ENCODE measurements around the gene RCAN1.
A peak's percentile ranks its signal among the peaks of the same experiment; 100 is the strongest.

Gene RCAN1

DNA sequence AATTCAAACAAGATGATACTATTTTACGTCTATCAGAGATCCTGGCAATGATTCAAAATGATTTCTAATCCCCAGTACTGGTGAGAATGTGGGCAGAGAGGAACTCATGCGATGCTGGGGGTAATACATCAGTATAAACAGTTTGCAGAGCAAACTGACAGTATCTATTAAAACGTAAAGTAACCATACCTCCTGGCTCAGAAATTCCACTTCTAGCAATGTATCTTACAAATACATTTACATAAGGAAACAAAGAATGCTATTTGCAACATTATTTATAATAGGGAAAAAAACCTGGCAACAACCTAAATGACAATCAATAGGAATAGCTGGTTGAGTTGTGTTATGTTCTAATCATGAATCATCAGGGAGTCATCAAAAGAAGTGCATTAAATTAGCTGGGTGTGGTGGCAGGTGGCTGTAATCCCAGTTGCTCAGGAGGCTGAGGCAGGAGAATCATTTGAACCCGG is 15.9 kb downstream of the RCAN1 start:
- peak; percentile 21 for DNase-seq

DNA sequence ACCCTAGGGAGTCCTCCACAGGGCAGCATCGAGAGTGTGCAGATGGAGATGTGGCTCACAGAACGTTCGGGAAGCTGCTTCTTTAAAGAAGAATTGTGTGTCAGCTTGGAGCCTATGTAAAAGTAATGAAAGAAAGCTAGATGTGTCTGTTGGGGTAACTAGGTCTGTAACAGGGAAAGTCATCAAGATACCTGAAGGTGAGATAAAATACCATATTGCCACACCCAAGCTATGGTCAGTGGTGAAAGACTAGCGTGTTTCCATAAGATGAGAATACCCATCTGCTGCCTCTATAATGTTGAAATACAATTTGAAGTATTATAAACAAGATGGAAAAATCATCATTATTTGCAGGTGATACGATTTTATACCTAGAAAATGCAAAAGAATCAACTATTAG is 17.5 kb downstream of the RCAN1 start:
- DNase-seq = no peak

DNA sequence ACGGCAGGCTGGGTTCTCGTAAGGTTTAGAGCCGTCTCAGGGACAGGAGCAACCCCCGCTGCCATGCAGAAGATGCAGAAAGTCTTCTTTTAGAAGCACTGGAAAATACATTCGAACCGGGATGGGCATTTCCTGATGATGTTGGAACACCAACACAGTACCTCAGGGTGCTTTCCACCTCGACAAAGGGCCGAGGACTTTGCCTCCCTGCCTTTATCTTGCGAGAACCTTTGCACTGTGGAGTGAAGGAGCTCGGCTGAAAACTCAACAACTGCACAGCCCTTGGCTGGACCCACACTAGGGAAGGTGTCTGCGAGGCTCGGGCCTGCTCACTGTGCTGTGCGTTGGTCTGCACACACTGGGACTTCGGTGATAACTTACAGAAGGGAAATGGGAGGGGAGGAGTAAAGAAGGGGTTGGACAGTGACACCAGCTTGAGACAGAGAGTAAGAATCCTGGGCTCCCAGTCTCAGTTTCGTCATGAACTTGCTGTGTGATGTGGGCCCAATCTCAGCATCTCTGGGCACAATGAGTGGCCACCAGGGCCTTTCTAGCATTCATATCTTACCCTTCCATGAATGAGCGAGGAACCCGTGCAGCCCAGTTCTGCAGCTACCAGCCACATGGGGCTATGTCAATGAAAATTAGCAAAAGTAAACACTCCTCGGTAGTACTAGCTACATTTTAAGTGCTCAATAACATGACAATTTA is 18.2 kb downstream of the RCAN1 start:
- DNase-seq = no peak

DNA sequence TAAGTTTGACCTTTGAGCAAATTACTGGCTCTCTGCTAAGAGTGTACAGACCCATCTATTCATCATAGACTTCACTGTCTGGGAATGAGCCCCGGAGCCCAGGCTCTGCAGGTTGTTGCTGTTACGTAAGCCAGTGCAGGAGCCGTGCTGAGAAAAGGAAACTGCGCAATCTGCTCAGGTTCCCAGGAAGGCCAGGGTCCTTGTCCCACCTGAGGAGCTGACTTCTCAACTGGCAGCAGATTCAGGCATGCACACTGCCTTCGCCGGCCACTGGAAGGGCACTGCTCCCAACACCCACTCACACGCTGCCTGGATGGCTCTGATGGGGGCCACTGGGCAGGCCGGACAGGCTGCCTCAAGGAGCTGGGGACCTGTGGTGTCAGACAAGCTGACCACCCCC is 19.5 kb downstream of the RCAN1 start:
- no peak for DNase-seq

DNA sequence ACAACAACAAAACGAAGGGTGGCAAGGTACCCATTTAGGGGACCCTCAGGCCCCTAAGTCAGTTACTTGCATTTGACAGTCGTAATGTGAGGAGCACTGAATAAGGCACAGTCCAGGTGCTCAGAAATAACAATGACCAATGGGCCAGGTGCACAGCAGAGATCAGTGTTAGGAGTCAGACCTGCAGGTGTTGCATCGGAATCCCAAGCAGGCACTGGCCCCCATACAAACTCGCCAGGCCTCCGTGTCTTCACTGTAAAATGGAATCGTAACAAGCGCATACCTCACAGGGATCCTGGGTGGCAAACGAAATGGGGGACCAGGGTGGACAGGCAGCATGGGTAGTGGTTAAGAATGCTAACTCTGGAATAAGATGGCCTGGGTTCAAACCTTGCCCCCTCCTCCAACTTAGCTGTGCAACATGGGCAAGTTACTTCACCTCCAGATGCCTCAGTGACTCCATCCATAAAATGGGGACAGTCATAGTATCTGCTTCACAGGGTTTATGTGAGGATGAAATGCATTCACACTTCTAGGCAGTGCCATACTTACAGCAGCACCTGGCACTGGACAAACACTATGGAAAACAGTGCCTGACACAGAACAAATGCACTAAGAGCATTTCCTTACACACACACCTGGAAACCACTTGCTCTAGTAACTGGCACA is 20.2 kb downstream of the RCAN1 start:
- no peak for DNase-seq

- DNase-seq = no peak
Observed at GRCh38 chr21:34593954-34594531, 20.9 kb downstream of the RCAN1 start.

DNA sequence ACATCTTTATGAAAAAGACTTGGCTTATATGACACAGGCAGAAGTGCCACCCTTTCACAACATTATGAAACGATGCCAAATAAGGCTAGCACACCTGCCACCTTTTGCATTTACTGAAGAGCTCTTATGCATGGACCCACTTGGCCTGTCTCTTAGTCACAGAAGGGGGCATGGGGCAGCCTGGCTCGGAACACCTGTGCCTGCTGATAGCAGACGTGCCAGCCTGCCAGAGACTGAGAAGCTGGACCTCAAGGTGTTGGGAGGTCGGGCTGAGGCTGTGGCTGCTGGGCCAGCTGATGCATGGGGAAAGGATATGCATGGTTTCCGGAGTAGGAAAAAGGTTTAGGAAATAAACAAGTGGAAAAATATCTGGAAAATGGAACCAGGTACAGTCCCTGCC is 21.5 kb downstream of the RCAN1 start:
- peak; percentile 74 for DNase-seq

- DNase-seq = no peak
Observed at GRCh38 chr21:34592120-34592955, 22.6 kb downstream of the RCAN1 start.

DNA sequence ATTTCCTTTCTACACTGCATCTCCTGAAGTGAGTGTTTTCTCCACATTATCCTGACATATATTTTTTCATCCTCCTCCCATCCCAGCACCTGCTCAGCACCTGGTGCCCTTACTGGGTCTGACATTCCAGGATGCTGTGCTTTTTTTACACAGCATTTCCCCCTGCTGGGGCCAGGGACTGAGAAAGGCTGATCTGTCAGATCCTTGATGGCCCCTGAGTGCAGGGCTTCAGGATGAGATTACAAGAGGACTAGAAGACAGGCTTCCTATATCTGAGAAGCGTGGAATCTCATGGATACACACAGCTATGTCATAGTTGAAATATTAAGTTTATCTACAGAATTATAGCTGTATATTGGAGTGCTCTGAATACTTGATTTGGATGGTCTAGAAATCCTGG is 24.4 kb downstream of the RCAN1 start:
- DNase-seq = peak; percentile 89

DNA sequence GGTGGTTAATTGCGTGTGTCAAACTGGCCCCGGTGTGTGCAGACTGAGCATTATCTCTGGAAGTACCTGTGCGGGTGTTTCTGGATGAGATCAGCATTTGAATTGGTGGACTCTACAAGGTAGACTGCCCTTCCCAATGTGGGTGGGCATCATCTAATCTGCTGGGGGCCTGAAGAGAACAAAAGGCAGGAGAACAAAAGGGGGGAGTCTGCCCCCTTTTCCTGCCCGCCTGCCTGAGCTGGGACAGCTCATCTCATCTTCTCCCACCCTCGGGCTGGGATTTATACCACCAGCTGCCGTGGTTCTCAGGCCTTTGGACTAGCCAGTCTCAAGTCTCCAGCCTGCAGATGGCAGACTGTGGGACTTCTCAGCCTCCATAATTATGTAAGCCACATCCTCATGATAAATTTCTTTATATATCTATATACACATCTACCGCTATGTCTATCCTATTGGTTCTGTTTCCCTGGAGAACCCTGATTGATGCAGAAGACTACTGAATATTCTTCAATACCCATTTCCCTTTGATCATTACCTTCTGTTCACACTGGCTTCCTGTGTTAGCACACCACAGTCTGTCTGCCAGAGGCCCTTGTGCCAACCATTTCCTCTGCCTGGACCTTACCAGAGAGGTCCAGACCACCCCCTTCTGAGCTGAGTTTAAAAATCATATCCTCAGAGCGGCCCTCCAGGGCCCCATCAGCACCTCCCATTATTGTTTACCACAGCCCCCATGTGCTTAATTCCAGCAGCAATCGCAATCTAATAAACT is 25.2 kb downstream of the RCAN1 start:
- peak; percentile 65 for DNase-seq

- no peak for DNase-seq
Observed at GRCh38 chr21:34583926-34584563, 30.9 kb downstream of the RCAN1 start.

GRCh38 chr21:34582506-34583150 is 32.3 kb downstream of the RCAN1 start:
- peak; percentile 38 for DNase-seq

- peak; percentile 46 for DNase-seq
Observed at GRCh38 chr21:34580181-34580700, 34.7 kb downstream of the RCAN1 start.

GRCh38 chr21:34579411-34579810 is 35.5 kb downstream of the RCAN1 start:
- DNase-seq = no peak

DNA sequence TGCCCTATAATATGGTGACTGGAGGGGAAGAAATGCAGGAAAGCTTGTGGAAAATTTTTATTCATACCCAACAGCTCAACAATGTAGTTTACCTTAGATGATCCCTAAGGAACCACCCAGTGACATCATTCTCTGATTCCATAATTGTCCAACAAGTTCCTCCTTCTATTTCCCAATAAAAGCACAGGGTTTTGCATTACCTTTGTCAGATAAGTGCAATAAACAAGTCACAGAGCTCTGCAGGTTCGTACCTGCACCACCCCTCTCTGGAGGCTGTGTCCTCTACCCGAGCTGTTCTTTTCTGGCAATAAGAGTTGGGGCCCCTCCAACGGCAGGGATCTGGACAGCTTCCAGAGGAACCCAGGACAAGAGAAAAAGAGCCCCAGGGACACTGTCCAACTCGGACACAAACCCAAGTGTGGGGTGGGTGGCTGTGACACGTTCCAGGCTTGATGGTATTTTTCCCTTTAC is 38.8 kb downstream of the RCAN1 start:
- DNase-seq = no peak

DNA sequence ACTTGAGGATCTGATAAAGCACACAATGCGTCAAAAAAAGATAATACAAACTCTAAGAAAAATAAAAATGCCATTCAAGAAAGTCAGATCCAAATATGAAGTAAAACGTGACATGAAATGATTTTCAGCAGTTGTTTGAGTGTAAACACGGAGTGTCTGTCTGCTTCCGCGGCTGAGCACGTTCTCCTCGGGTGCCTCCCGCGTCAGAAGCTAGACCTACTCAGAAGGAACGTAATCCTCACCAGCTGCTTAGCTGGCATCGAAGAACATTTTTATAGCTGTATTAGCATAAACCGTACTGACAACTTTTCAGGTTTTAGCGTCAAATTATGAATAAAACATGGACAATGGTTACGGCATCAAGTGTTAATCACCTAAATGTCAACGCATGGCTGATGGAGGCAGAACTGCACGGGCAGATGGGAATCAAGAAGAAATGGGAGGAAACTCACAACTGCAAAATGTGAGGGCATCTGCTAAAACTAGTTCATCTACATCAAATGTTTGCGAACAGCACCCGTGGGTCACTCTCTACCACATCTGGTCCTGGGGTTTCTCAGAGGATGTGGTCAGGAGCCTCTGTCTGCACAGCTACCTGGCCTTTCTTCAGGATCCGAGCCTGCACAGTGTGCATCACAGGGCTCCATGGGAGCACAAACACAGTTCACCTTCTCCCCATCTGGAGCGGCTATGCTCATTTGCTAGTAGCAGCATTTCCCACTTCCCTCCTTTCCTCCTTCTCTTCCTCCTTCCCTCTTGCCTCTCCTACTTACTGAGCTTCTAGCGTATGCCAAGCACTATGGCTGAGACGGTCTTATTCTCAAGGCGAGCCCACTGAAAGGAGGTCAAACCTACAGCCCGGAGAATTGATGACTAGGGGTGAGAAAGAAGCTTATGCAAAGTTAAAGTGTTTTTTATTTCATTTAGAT is 40.0 kb downstream of the RCAN1 start:
- no peak for DNase-seq

DNA sequence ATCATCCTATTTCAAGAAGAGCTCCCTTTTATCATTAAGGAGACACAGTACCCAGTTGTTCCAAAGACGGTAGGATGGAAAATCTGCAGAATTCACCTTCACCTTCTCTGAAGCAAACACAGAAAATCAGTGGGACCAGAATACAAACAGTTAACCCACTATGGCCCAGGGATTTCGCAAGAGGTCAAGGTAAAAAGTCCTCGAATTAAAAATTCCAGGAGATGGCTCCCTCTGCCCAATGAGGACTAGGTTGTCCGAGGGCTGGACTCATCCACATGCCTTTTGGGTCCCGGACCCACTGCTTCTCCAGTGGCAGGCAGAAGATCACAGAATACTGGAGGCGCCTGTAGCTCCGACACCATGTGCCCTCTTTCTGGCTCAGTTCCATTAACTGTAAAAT is 42.9 kb downstream of the RCAN1 start:
- no peak for DNase-seq

DNA sequence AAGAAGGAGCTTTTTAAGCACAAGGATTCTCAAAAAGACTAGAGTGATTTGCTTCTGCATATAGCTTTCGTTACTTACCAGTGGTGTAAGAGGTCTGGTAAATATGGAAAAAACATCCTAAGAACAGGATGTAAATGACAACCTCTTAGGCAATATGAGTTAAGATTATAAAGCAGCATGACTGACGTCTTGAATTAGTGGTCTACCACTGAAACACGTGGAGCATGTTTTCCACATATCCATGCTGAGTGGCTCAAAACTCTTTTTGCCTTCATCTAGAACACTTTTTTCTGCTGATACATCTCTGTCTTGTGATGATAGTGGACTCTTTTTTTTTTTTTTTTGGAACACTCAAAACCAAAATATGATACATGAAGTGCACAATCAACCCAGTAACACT is 44.6 kb downstream of the RCAN1 start:
- DNase-seq = no peak

GRCh38 chr21:34569381-34569979 is 45.4 kb downstream of the RCAN1 start:
- DNase-seq = no peak
